CD4-positive, alpha-beta memory T cell (primary cell): ENCODE results near the gene POLR2A. TPM values are rescaled to one million over a fixed set of nuclear protein-coding genes. Genes with fewer than 3 reads are reported as not detected.

ENCODE experiments used
- CTCF ChIA-PET: fragments of 350-600 bp; sonication (Branson Sonifier 250); formaldehyde crosslinking; loops from one replicate; lab custom pipeline; 2021; ENCODE audit warnings: inconsistent platforms; ENCODE audit not compliant: partially characterized antibody; lab: Charles Lee
- POLR2A ChIA-PET: fragments of 350-600 bp; sonication (Branson Sonifier 250); formaldehyde crosslinking; loops from one replicate; lab custom pipeline; 2021; ENCODE audit not compliant: partially characterized antibody; lab: Charles Lee
- DNase-seq, 5 donors: peaks; one replicate each; pipeline versions ENCODE4 v3.0.0 to v3.0.0-alpha.2; 2020 to 2022; ENCODE audit warnings: mixed read lengths in 1 of 5
- H3K27ac ChIP-seq: one replicate; pipeline ENCODE4 v1.7.0; 2013; ENCODE audit warnings: low read depth, low read length
- H3K27me3 ChIP-seq: 2 replicates; pipeline ENCODE4 v1.7.0; 2013; ENCODE audit warnings: mild to moderate bottlenecking, low read length, moderate library complexity; ENCODE audit not compliant: insufficient read depth
- H3K36me3 ChIP-seq: 2 replicates; pipeline ENCODE4 v1.7.0; 2013; ENCODE audit warnings: mild to moderate bottlenecking, low read length, moderate library complexity; ENCODE audit not compliant: insufficient read depth
- H3K4me1 ChIP-seq: 2 replicates; pipeline ENCODE4 v1.7.0; 2013; ENCODE audit warnings: mild to moderate bottlenecking, low read length, moderate library complexity; ENCODE audit not compliant: insufficient read depth
- H3K4me3 ChIP-seq, 2 donors: one replicate each; pipeline ENCODE4 v1.7.0; 2013; ENCODE audit warnings: low read length in 2 of 2, mild to moderate bottlenecking in 1 of 2
- H3K9me3 ChIP-seq, 2 donors: one replicate each; pipeline ENCODE4 v1.7.0; 2013; ENCODE audit warnings: low read length in 2 of 2, control low read depth in 1 of 2; ENCODE audit not compliant: control insufficient read depth in 1 of 2
- H3K27ac Mint-ChIP-seq, 7 donors: one replicate each; pipeline ENCODE4 v1.8.0; 2020 to 2021; ENCODE audit warnings: mixed read lengths in 7 of 7, mild to moderate bottlenecking in 6 of 7, inconsistent platforms in 3 of 7, moderate library complexity in 3 of 7
- H3K27me3 Mint-ChIP-seq, 2 donors: one replicate each; pipeline ENCODE4 v1.8.0; 2020 to 2021; ENCODE audit warnings: mixed read lengths in 2 of 2
- H3K36me3 Mint-ChIP-seq, 2 donors: one replicate each; pipeline ENCODE4 v1.8.0; 2020 to 2021; ENCODE audit warnings: mixed read lengths in 2 of 2, inconsistent platforms in 1 of 2, mild to moderate bottlenecking in 1 of 2
- H3K4me1 Mint-ChIP-seq, 4 donors: one replicate each; pipeline ENCODE4 v1.8.0; 2020 to 2021; ENCODE audit warnings: mixed read lengths in 4 of 4, mild to moderate bottlenecking in 1 of 4
- H3K4me3 Mint-ChIP-seq, 8 donors: one replicate each; pipeline ENCODE4 v1.8.0; 2020 to 2021; ENCODE audit warnings: mixed read lengths in 8 of 8, mild to moderate bottlenecking in 7 of 8, moderate library complexity in 6 of 8, inconsistent platforms in 3 of 8
- H3K9me3 Mint-ChIP-seq, 8 donors: one replicate each; pipeline ENCODE4 v1.8.0; 2020 to 2021; ENCODE audit warnings: mixed read lengths in 8 of 8, mild to moderate bottlenecking in 5 of 8, inconsistent platforms in 3 of 8, moderate library complexity in 1 of 8
- intact Hi-C: fragments of 100-400 bp; cut with micrococcal nuclease; formaldehyde crosslinking; loops from one replicate; pipeline ENCODE4 v1.15.1; 2023
- polyA plus RNA-seq, 2 donors: library from polyadenylated mRNA; unstranded; fragments of 300-500 nt; fragmentation: Illumina TruSeq; gene quantifications; one replicate each; pipeline ENCODE4 v1.2.3, GENCODE V29; 2021
- total RNA-seq, 2 experiments: library from RNA; stranded (reverse); gene quantifications; one replicate each; pipeline ENCODE4 v1.2.3, GENCODE V29; 2021

POLR2A gene
- total and polyA plus RNA-seq, 4 experiments from 2014 or later = 8.6 to 191 (median 127) TPM

GRCh38 chr17:7523033-7523432 is 38.9 kb downstream of the POLR2A start:
- no peak overlapping the region for H3K27ac ChIP-seq
- Mint-ChIP-seq H3K4me1 (peaks cover 3 to 6% (median 4%) of the 10 kb centered on the region in 4 donors), H3K27me3 (no peaks in the 10 kb centered on the region), H3K9me3 (peaks cover 0 to 8% (median 2%) of the 10 kb centered on the region in 8 donors), H3K27ac (peak overlapping the region in 3 of 7 donors; percentile 17 to 57 (median 45)), H3K4me3 (peak overlapping the region in 1 of 8 donors; percentile 49), H3K36me3 (no peaks in the 10 kb centered on the region)
- CTCF ChIA-PET = interaction anchor here (0.6 to 6.1 kb wide), 12 partner anchors 8 to 156 kb away, joined by 3 to 64 read pairs (median 4); partner anchors contain the start of gene SENP3
- H3K4me1 ChIP-seq = peaks cover 4% of the 10 kb centered on the region
- no peaks in the 10 kb centered on the region for H3K27me3 ChIP-seq
- no peaks in the 10 kb centered on the region for H3K36me3 ChIP-seq
- H3K9me3 ChIP-seq = no peaks in the 10 kb centered on the region
- intact Hi-C loops = loop anchor here (1.0 kb wide), 1 partner anchor 38 kb away; the partner anchor contains the start of gene SENP3
- peak; percentile 43 to 60 (median 54) for DNase-seq
- POLR2A ChIA-PET = interaction anchor here (1.2 kb wide), 3 partner anchors 9 to 61 kb away, joined by 3 to 16 read pairs (median 4); partner anchors contain the start of genes MPDU1 and SENP3
- H3K4me3 ChIP-seq = no peak overlapping the region

GRCh38 chr17:7528842-7529241 is 44.7 kb downstream of the POLR2A start:
- Histone ChIP-seq H3K36me3 (no peaks in the 10 kb centered on the region), H3K9me3 (no peaks in the 10 kb centered on the region), H3K4me3 (no peak overlapping the region), H3K4me1 (no peaks in the 10 kb centered on the region), H3K27ac (no peak overlapping the region), H3K27me3 (no peaks in the 10 kb centered on the region)
- Mint-ChIP-seq H3K36me3 (peaks cover 0 to 4% of the 10 kb centered on the region in 2 donors), H3K9me3 (peaks cover 0 to 29% (median 7%) of the 10 kb centered on the region in 8 donors), H3K27ac (no peak overlapping the region), H3K4me3 (no peak overlapping the region), H3K27me3 (no peaks in the 10 kb centered on the region), H3K4me1 (no peaks in the 10 kb centered on the region)
- ChIA-PET POLR2A (no interaction called here), CTCF (no interaction called here)
- intact Hi-C loops = no loop called here
- no peak for DNase-seq

DNA sequence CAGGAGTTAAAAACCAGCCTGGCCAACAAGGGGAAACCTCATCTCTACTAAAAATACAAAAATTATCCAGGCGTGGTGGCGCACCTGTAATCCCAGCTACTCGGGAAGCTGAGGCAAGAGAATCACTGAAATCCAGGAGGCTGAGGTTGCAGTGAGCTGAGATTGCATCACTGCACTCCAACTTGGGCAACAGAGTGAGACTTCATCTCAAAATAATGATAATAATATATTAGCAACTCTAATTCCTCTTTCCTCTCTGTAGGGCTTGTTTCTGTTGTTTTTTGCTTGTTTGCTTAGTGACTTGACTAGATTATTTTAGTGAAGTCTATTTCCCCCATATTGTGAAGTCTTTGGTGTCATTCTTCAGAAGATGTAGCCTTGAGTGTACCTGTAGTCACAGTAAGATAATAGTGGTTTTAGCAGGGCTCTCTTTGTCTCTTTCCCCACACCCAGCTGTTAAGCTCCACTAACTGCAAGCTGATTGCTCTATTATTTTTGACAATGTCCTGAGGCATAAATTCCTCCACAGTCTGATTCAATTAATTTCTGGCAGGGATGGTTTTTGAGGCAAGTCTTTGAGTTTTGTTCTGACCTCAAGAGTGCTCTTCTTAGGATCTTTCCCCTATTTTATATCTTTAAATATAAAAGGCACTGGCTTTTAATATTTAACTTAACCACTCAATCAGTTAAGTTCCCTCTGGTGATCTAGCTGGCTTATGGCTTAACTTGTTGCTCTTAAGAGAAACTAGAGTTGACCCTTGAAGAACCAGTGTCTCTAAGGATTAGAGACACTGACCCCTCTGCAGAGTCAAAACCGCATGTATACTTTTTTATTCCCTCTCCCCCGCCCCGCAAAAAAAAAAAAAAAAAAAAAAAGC is 46.1 kb downstream of the POLR2A start:
- ChIA-PET CTCF (interaction anchor here (2.8 kb wide), 1 partner anchor 31 kb away, joined by 11 read pairs; no protein-coding TSS in a partner anchor), POLR2A (interaction anchor here (0.6 kb wide), 2 partner anchors 120 to 194 kb away, joined by 3 read pairs; no protein-coding TSS in a partner anchor)
- no peak for DNase-seq
- Histone ChIP-seq H3K9me3 (no peaks in the 10 kb centered on the region), H3K4me1 (no peaks in the 10 kb centered on the region), H3K27me3 (no peaks in the 10 kb centered on the region), H3K27ac (no peak overlapping the region), H3K36me3 (no peaks in the 10 kb centered on the region), H3K4me3 (no peak overlapping the region)
- intact Hi-C loops = no loop called here
- peaks cover 0 to 4% of the 10 kb centered on the region in 2 donors for H3K36me3 Mint-ChIP-seq
- H3K27ac Mint-ChIP-seq = no peak overlapping the region
- no peak overlapping the region for H3K4me3 Mint-ChIP-seq
- no peaks in the 10 kb centered on the region for H3K27me3 Mint-ChIP-seq
- H3K4me1 Mint-ChIP-seq = no peaks in the 10 kb centered on the region
- peaks cover 0 to 29% (median 7%) of the 10 kb centered on the region in 8 donors for H3K9me3 Mint-ChIP-seq

GRCh38 chr17:7538050-7538449 is 53.9 kb downstream of the POLR2A start:
- Histone ChIP-seq H3K4me1 (no peaks in the 10 kb centered on the region), H3K36me3 (no peaks in the 10 kb centered on the region), H3K9me3 (peaks cover 0 to 10% of the 10 kb centered on the region in 2 donors), H3K4me3 (no peak overlapping the region), H3K27ac (no peak overlapping the region), H3K27me3 (no peaks in the 10 kb centered on the region)
- ChIA-PET CTCF (interaction anchor here (1.3 kb wide), 1 partner anchor 22 kb away, joined by 4 read pairs; no protein-coding TSS in a partner anchor), POLR2A (no interaction called here)
- no peak for DNase-seq
- intact Hi-C loops = no loop called here
- Mint-ChIP-seq H3K9me3 (peaks cover 0 to 5% (median 0%) of the 10 kb centered on the region in 8 donors), H3K27me3 (peaks cover 0 to 2% of the 10 kb centered on the region in 2 donors), H3K27ac (peak overlapping the region in 1 of 7 donors; percentile 19), H3K4me3 (no peak overlapping the region), H3K36me3 (no peaks in the 10 kb centered on the region), H3K4me1 (no peaks in the 10 kb centered on the region)

DNA sequence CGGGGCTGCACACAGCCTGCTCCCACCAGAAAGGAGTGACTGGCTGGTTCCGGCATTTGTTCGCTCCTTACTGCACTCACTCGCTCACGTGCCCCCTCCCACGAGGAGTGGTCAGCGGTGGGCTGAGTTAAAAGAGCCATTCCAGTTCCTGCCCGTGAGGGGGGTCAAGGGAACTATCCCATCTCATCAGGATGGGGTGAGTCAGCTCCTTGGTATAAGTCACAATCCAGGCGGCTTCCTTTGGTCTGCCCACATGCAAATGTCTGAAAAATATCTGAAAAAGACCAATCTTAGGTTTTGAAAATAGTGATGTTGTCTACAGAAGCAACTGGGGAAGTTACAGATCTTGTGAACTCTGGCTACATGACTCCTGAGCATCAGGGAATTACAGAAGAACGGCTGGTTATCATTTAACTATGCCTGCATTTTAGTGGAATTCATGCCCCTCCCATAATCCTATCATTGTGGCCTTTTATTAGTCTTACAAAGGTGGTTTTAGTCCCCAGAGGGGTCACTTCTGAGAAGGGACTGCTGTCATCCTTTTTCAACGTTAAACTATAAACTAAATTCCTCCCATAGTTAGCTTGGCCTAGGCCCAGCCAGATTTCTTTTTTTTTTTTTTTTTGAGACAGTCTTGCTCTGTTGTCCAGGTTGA is 54.9 kb downstream of the POLR2A start:
- POLR2A ChIA-PET = no interaction called here
- H3K27me3 Mint-ChIP-seq = peaks cover 0 to 2% of the 10 kb centered on the region in 2 donors

GRCh38 chr17:7541074-7541621 is 57.0 kb downstream of the POLR2A start:
- no peak overlapping the region for H3K27ac Mint-ChIP-seq
- H3K36me3 ChIP-seq = no peaks in the 10 kb centered on the region
- no peak overlapping the region for H3K4me3 ChIP-seq
- CTCF ChIA-PET = interaction anchor here (1.0 to 1.7 kb wide), 4 partner anchors 18 to 27 kb away, joined by 3 to 4 read pairs (median 3); no protein-coding TSS in a partner anchor
- H3K4me1 ChIP-seq = no peaks in the 10 kb centered on the region
- H3K9me3 ChIP-seq = peaks cover 0 to 10% of the 10 kb centered on the region in 2 donors
- intact Hi-C loops = no loop called here
- H3K27ac ChIP-seq = no peak overlapping the region
- no peak overlapping the region for H3K4me3 Mint-ChIP-seq
- H3K4me1 Mint-ChIP-seq = no peaks in the 10 kb centered on the region
- DNase-seq = no peak
- H3K36me3 Mint-ChIP-seq = no peaks in the 10 kb centered on the region
- no peaks in the 10 kb centered on the region for H3K27me3 ChIP-seq
- peaks cover 0 to 2% of the 10 kb centered on the region in 2 donors for H3K27me3 Mint-ChIP-seq
- POLR2A ChIA-PET = no interaction called here
- H3K9me3 Mint-ChIP-seq = peaks cover 0 to 5% (median 0%) of the 10 kb centered on the region in 8 donors

More for the DNA sequence above, 54.9 kb downstream of the POLR2A start:
- intact Hi-C loops = no loop called here
- Mint-ChIP-seq H3K27ac (no peak overlapping the region), H3K4me3 (no peak overlapping the region), H3K9me3 (peaks cover 0 to 5% (median 0%) of the 10 kb centered on the region in 8 donors), H3K36me3 (no peaks in the 10 kb centered on the region), H3K4me1 (no peaks in the 10 kb centered on the region)
- Histone ChIP-seq H3K27ac (no peak overlapping the region), H3K4me1 (no peaks in the 10 kb centered on the region), H3K4me3 (no peak overlapping the region), H3K36me3 (no peaks in the 10 kb centered on the region), H3K27me3 (no peaks in the 10 kb centered on the region), H3K9me3 (peaks cover 0 to 10% of the 10 kb centered on the region in 2 donors)
- CTCF ChIA-PET = interaction anchor here (1.3 to 1.4 kb wide), 2 partner anchors 22 to 103 kb away, joined by 3 to 5 read pairs; no protein-coding TSS in a partner anchor
- DNase-seq = no peak
